GM18870 (cell line): ENCODE results near the gene ZC2HC1B.
A peak's percentile ranks its signal among the peaks of the same experiment; 100 is the strongest.
"Not testable (repeated sequence)": the region's sequence is repeated elsewhere in the genome, so short reads cannot be mapped to it uniquely, and the experiment has no call there.

Source experiments
- ATAC-seq: cut with Tn5 transposase; IDR thresholded peaks from one replicate; pipeline ENCODE4 v1.9.1; 2021; ENCODE audit warnings: moderate library complexity; ENCODE audit not compliant: unreplicated experiment

ZC2HC1B gene, protein sequence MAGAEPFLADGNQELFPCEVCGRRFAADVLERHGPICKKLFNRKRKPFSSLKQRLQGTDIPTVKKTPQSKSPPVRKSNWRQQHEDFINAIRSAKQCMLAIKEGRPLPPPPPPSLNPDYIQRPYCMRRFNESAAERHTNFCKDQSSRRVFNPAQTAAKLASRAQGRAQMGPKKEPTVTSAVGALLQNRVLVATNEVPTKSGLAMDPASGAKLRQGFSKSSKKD

DNA sequence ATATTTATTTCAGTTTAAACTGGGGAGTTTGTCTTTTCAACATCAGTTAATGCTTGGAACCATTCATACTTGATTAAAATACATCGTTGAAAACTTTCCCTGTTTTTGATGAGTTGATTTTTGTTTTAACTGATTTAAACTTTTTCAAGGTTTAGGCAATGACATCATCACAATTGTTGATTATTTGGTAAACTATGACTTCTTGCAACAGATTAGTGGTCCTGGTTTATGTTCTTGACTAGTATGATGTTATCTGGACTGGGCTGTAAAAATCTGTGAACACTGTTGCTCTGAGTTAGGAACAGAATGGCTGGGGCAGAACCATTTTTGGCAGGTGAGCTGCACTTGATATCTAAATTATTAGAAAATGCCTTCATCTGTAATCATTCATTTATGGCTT, at the start of gene ZC2HC1B:
ZC2HC1B (plus strand) TSS at position 241 of the 400 bp plus-strand sequence; CDS start at position 307, 66 bp downstream.
- no peak for ATAC-seq

GRCh38 chr6:143817621-143818020, 46.7 kb upstream of the ZC2HC1B start:
- ATAC-seq = no peak

DNA sequence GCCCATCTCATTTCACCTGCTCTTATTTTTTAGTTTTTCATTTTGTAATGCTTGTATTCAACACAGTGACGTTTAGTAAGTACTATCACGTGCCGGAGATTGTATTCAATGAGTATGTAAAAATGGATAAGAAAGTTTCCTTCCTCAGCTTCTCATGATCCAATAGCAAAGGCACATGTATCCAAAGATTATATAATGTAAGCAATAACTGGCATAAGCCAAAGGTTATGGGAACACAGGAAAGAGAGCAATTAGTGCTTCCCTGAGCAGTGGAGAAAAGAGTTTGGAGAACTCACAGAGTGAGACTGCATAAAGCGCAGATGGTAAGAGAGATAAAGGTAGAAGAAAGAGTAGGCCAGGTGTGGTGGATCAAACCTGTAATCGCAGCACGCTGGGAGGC, 42.9 kb upstream of the ZC2HC1B start:
- no peak for ATAC-seq

GRCh38 chr6:143822584-143823024, 41.7 kb upstream of the ZC2HC1B start:
- no peak for ATAC-seq

GRCh38 chr6:143823548-143823947, 40.7 kb upstream of the ZC2HC1B start:
- no peak for ATAC-seq

DNA sequence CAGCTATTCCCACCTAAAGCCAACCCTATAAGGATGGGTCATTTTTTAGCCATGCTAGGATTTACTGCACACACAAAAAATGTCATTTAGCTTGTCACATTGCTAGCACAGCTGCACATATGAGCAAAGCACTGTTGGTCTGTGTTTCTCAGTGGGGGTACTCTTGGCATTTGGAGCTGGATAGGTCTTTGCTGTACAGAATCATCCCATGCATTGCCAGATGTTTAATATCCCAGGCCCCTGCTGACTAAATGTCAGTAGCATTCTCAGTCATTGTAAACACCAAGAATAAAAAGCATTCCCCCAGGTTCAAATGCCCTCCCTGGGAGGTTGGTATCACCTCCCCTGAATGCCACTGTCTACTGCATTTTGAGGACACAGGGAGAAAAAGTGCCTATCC, 35.7 kb upstream of the ZC2HC1B start:
- ATAC-seq = no peak

DNA sequence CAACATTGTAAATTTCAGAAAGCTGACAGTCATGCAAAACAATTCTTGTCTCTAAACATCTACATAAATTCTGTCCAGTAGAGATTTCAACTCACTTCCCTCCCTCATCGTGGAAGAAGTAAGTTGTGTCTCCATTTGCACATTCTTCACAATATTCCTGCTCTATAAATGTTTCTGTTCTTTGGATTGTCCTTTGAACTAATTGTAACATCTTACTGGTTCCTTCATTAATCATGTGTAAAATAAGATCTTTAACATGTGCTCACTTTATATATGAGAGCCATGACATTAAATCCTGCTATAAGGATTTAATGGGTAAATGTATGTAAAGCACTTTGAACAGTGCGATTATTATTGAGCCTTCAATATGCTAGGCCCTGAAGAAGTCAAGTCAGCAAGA, 28.1 kb upstream of the ZC2HC1B start:
- ATAC-seq = no peak

- no peak for ATAC-seq
These were observed 25.9 kb upstream of the ZC2HC1B start for GRCh38 chr6:143838395-143838794.

DNA sequence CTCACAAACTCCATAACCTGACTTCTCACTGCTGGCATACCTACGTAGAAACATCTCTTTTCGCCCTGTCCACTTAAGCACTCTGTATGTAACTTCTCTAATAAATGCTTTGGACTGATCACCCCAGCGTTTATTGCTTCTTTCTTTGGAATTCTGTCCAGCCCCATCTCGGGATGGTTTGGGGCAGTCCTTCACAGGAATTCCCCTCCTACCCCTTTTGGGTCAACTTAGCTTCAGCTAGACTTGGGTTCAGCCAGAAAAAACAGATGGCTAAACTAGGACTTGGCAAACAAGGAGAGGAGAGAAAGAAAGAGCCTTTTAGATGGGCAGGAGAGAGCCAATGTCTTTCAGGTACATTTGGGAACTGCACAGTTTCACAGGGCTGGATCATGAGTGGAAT, 25.1 kb upstream of the ZC2HC1B start:
- no peak for ATAC-seq

DNA sequence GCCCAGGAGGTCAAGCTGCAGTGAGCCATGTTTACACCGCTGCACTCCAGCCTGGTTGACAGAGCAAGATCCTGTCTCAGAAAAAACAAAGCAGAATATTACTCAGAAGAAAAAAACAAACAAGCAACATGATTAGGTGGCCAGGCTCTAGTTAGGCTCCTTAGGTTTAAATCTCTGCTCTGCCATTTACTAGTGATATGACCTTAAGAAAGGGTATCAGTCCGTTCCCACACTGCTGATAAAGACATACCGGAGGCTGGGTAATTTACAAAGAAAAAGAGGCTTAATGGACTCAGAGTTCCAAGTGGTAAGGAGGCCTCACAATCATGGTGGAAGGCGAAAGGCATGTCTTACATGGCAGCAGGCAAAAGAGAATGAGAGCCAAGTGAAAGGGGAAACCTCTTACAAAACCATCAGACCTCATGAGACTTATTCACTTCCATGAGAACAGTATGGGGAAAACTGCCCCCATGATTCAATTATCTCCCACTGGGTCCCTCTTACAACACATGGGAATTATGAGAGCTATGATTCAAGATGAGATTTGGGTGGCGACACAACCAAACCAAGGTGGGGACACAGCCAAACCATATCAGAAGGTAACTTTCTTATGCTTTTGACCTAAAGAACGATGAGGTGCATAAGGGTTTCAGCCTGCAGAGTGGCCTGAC, 23.5 kb upstream of the ZC2HC1B start:
- ATAC-seq = no peak

DNA sequence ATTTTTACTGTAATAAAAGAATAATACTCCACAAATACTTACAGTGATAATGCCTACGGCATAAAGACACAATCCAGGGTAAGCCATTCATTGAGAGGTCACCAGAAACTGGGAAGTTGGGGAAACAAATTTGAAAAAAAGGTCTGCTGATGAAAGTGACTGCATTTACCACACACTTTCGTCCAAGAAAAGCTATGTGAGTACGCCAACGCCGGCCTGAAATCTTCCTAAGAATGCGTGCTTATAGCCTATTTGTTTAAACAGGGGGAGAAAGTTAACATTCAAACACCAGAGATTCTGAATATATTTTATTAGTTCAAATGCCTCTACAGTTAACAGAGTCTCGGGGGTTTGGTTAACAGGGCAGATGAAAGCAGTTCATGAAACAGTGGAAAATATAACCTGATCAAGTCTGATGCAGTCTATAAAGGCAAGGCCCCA, 21.8 kb upstream of the ZC2HC1B start:
- peak; percentile 18 for ATAC-seq

GRCh38 chr6:143842902-143843676, 21.2 kb upstream of the ZC2HC1B start, which contains the start of gene LTV1:
Gene LTV1 (plus strand): TSS chr6:143843338. CDS start chr6:143843478, 140 bp downstream.
- ATAC-seq = peak; percentile 98

DNA sequence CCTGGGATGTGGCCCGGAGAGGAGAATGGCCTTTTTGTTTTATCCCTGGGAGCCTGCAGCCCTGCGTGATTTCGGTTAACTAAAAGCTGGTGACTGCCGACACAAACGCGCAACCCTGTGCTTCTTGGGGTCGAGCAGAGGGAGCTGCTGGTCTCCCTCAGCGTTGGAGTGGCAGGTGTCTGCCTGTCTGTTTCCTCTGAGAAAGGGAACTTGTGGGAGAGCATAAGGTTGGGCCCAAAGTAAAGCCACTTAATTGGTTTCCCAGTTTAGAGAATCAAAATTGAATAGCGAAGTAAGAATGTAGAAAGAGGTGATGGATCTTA, 20.6 kb upstream of the ZC2HC1B start:
- ATAC-seq = peak; percentile 11

DNA sequence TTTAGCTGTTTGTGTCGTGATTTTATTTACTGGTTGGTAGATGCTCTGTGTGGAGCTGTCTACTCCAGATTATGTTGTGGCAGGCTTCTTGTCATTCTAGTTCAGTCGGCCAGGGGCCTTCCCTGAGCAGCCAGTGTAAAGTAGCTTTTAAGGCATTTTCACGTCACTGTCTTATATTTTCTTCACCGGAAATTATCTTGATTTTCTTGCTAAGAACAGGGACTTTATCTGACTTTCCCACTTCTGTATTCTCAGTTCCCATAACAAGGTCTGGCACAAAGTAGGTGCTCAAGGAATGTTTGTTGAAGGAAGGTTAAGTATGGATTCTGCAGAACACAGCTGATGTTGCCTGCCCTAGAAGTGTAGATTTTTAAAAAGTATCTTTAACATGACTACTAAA, 20.3 kb upstream of the ZC2HC1B start:
- ATAC-seq = no peak

DNA sequence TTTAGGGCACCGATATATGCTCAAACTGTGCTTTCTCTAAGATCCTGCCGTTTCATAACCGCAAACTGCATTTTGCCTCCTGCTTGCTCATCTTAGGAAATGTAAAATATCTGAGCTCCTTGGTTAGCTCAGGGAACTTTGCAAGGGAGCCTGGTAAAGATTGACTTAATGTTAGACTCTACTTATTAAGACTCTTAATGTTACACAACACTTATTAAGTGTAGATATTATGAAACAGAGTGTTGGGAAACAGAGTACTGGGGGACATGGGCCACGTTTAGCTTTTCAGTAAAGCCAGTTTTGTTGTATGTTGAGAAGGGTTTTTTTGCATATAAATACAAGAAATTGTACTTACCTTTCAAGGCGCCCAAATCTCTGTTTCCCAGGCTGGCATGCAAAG, 19.2 kb upstream of the ZC2HC1B start:
- ATAC-seq = no peak

GRCh38 chr6:143851706-143852105, 12.6 kb upstream of the ZC2HC1B start:
- ATAC-seq = not testable (repeated sequence)

DNA sequence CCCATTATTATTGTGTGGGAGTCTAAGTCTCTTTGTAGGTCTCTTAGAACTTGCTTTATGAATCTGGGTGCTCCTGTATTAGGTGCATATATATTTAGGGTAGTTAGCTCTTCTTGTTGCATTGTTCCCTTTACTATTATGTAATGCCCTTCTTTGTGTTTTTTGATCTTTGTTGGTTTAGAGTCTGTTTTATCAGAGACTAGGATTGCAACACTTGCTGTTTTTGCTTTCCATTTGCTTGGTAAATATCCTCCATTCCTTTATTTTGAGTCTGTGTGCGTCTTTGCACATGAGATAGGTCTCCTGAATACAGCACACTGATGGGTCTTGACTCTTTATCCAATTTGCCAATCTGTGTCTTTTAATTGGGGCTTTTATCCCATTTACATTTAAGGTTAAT, 9.2 kb upstream of the ZC2HC1B start:
- ATAC-seq = not testable (repeated sequence)

- ATAC-seq = not testable (repeated sequence)
These were observed 7.5 kb upstream of the ZC2HC1B start for GRCh38 chr6:143856762-143857161.

- no peak for ATAC-seq
These were observed 6.6 kb upstream of the ZC2HC1B start for GRCh38 chr6:143857651-143858050.

DNA sequence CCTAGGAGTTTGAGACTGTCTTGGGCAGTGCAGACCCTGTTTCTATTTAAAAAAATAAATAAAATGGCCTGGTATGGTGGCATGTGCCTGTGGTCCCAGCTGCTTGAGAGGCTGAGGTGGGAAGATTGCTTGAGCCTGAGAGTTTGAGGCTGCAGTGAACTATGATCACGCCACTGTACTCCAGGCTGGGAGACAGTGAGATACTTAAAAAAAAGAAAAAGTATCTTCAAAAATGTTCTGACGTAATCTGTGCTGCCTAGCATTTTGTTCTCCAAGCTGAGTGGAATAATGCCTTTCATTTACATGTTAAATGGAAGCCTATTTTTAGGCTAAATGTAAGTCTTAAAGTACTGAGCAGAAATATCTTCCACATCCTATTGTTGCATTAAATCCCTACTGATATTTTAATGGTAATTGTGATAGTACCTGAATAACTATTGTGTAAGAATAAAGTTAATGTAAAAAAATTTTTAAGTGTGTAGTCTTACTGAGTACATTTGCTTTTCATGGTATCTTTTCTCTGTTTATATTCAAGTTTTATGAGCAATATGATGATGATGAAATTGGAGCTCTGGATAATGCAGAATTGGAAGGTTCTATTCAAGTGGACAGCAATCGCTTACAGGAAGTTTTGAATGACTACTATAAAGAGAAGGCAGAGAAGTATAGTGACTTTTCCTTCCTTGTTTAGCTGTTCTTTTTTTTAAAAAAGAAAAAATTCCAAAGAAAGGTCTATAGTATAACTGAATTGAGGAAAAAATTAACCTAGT, 4.2 kb upstream of the ZC2HC1B start:
- no peak for ATAC-seq

DNA sequence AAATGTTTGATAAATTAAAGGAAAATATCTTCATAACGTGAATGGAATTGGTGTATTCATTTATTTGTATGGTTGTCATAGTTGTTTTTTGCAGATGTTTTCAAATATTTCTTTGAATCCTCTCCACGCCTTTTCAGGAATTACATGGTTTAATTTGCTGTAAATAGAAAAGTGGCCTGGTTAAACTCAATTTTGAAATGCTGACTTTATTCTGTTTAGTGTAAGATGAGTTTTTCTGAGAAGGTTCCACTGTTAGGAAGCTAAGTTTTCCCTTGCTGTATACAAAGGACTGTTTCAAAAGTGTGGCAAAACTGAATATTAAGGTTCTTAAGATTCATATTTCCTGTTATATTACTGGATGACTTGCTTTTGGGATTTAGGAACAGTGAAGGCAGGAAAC, 503 bp upstream of the ZC2HC1B start:
- ATAC-seq = no peak
